ENCODE data around the gene PTPRM. TPM values are rescaled to one million over a fixed set of nuclear protein-coding genes. Genes with fewer than 3 reads are reported as not detected.

PTPRM gene
- total RNA-seq, 1 donor, result 84.7 TPM

- H3K4me1 ChIP-seq (ENCODE audit: insufficient read depth, low read length), result no peaks in the 10 kb centered on the region
- no peaks in the 10 kb centered on the region for H3K79me2 ChIP-seq (ENCODE audit: insufficient read depth, low read length)
- H3K36me3 ChIP-seq (ENCODE audit: insufficient read depth, low read length), result no peaks in the 10 kb centered on the region
- TF ChIP-seq, protein P1, sequence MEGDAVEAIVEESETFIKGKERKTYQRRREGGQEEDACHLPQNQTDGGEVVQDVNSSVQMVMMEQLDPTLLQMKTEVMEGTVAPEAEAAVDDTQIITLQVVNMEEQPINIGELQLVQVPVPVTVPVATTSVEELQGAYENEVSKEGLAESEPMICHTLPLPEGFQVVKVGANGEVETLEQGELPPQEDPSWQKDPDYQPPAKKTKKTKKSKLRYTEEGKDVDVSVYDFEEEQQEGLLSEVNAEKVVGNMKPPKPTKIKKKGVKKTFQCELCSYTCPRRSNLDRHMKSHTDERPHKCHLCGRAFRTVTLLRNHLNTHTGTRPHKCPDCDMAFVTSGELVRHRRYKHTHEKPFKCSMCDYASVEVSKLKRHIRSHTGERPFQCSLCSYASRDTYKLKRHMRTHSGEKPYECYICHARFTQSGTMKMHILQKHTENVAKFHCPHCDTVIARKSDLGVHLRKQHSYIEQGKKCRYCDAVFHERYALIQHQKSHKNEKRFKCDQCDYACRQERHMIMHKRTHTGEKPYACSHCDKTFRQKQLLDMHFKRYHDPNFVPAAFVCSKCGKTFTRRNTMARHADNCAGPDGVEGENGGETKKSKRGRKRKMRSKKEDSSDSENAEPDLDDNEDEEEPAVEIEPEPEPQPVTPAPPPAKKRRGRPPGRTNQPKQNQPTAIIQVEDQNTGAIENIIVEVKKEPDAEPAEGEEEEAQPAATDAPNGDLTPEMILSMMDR (IDR thresholded peaks at IDR 0.05; ENCODE audit: extremely low read depth, low read depth, low read length), result no peak
- no peak overlapping the region for H3K4me2 ChIP-seq (ENCODE audit: insufficient read depth, low read length)
- no peak overlapping the region for H2AFZ ChIP-seq (ENCODE audit: low read length)
- no peak overlapping the region for H3K27ac ChIP-seq (ENCODE audit: low read depth, low read length)
- H3K9me3 ChIP-seq (ENCODE audit: low read depth, low read length), result no peaks in the 10 kb centered on the region
- H3K4me3 ChIP-seq (ENCODE audit: insufficient read depth, low read length), result no peak overlapping the region
- H3K27me3 ChIP-seq (ENCODE audit: insufficient read depth, low read length), result no peaks in the 10 kb centered on the region
- no peak for DNase-seq (ENCODE audit: insufficient read length, low spot score, missing footprints)
- peaks cover 4% of the 10 kb centered on the region for H4K20me1 ChIP-seq (ENCODE audit: insufficient read depth, low read length)
Observed at GRCh38 chr18:8044004-8044403, 476.9 kb downstream of the PTPRM start.

- no peak for DNase-seq (ENCODE audit: insufficient read length, low spot score, missing footprints)
Observed at GRCh38 chr18:8045160-8045883, 478.2 kb downstream of the PTPRM start.

DNA sequence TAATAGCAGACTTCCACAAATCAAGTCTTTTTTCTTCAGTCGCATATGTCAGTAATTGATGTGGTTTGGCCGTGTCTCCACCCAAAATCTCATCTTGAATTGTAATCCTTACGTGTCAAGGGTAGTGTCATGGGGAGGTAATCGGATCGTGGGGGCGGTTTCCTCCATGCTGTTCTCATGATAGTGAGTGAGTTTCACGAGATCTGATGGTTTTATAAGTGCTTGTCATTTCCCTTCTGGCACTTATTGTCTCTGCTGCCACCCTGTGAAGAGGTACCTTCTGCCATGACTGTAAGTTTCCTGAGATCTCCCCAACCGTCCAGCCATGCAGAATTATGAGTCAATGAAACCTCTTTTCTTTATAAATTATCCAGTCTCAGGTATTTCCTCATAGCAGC lies 478.8 kb downstream of the PTPRM start:
- Histone ChIP-seq H3K9me3 (ENCODE audit: low read depth, low read length) (no peaks in the 10 kb centered on the region), H3K27ac (ENCODE audit: low read depth, low read length) (peak overlapping the region; percentile 2), H3K4me2 (ENCODE audit: insufficient read depth, low read length) (no peak overlapping the region), H3K4me3 (ENCODE audit: insufficient read depth, low read length) (no peak overlapping the region), H4K20me1 (ENCODE audit: insufficient read depth, low read length) (peaks cover 4% of the 10 kb centered on the region), H3K79me2 (ENCODE audit: insufficient read depth, low read length) (no peaks in the 10 kb centered on the region), H3K27me3 (ENCODE audit: insufficient read depth, low read length) (no peaks in the 10 kb centered on the region), H3K4me1 (ENCODE audit: insufficient read depth, low read length) (no peaks in the 10 kb centered on the region), H3K36me3 (ENCODE audit: insufficient read depth, low read length) (no peaks in the 10 kb centered on the region), H2AFZ (ENCODE audit: low read length) (no peak overlapping the region)
- DNase-seq (ENCODE audit: insufficient read length, low spot score, missing footprints), result no peak
- TF ChIP-seq, protein P1 (IDR thresholded peaks at IDR 0.05; ENCODE audit: extremely low read depth, low read depth, low read length), result no peak

More at GRCh38 chr18:8045160-8045883, 478.2 kb downstream of the PTPRM start:
- H3K4me3 ChIP-seq (ENCODE audit: insufficient read depth, low read length), result no peak overlapping the region
- H3K4me2 ChIP-seq (ENCODE audit: insufficient read depth, low read length), result no peak overlapping the region
- H2AFZ ChIP-seq (ENCODE audit: low read length), result no peak overlapping the region
- no peaks in the 10 kb centered on the region for H3K4me1 ChIP-seq (ENCODE audit: insufficient read depth, low read length)
- no peaks in the 10 kb centered on the region for H3K27me3 ChIP-seq (ENCODE audit: insufficient read depth, low read length)
- TF ChIP-seq, protein P1 (IDR thresholded peaks at IDR 0.05; ENCODE audit: extremely low read depth, low read depth, low read length), result no peak
- no peaks in the 10 kb centered on the region for H3K79me2 ChIP-seq (ENCODE audit: insufficient read depth, low read length)
- peaks cover 4% of the 10 kb centered on the region for H4K20me1 ChIP-seq (ENCODE audit: insufficient read depth, low read length)
- no peaks in the 10 kb centered on the region for H3K36me3 ChIP-seq (ENCODE audit: insufficient read depth, low read length)
- peak overlapping the region; percentile 2 for H3K27ac ChIP-seq (ENCODE audit: low read depth, low read length)
- H3K9me3 ChIP-seq (ENCODE audit: low read depth, low read length), result no peaks in the 10 kb centered on the region

DNA sequence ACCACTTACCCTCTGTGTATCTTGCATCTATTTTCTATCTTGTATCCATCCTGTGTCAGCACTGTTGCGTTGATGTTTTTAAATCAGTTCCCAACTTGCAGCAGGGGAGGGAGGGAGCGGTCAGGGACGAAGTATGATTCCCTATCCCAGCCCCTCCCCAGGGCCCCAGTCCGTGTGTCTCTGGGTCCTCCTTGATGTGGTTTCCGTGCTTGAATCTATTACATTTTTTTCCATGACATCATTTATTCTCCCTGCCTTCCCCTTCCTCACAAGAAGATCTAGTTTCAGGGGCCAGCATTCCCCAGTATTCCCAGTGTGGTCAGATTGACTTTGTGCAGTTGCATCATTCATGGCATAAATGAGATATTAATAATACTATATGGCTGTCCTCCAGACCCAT lies 479.3 kb downstream of the PTPRM start:
- no peaks in the 10 kb centered on the region for H4K20me1 ChIP-seq (ENCODE audit: insufficient read depth, low read length)
- DNase-seq (ENCODE audit: insufficient read length, low spot score, missing footprints), result no peak
- H3K4me3 ChIP-seq (ENCODE audit: insufficient read depth, low read length), result no peak overlapping the region
- TF ChIP-seq, protein P1 (IDR thresholded peaks at IDR 0.05; ENCODE audit: extremely low read depth, low read depth, low read length), result no peak
- H3K36me3 ChIP-seq (ENCODE audit: insufficient read depth, low read length), result no peaks in the 10 kb centered on the region
- peaks cover 4% of the 10 kb centered on the region for H3K4me1 ChIP-seq (ENCODE audit: insufficient read depth, low read length)
- H3K27me3 ChIP-seq (ENCODE audit: insufficient read depth, low read length), result no peaks in the 10 kb centered on the region
- no peaks in the 10 kb centered on the region for H3K9me3 ChIP-seq (ENCODE audit: low read depth, low read length)
- no peak overlapping the region for H2AFZ ChIP-seq (ENCODE audit: low read length)
- no peak overlapping the region for H3K4me2 ChIP-seq (ENCODE audit: insufficient read depth, low read length)
- no peak overlapping the region for H3K27ac ChIP-seq (ENCODE audit: low read depth, low read length)
- no peaks in the 10 kb centered on the region for H3K79me2 ChIP-seq (ENCODE audit: insufficient read depth, low read length)

Measured in osteoblast (primary cell).